Mononuclear cell (primary cell): ENCODE results near the gene SOCS1. TPM values are rescaled to one million over a fixed set of nuclear protein-coding genes. Genes with fewer than 3 reads are reported as not detected.
"Not testable (repeated sequence)": the region's sequence is repeated elsewhere in the genome, so short reads cannot be mapped to it uniquely, and the experiment has no call there.

Experiments used
- H3K27me3 ChIP-seq: 2 replicates; pipeline ENCODE4 v1.6.0; 2011; ENCODE audit warnings: low read length, control low read depth; ENCODE audit not compliant: insufficient read depth
- H3K4me1 ChIP-seq: 2 replicates; pipeline ENCODE4 v1.5.1; 2011; ENCODE audit warnings: mild to moderate bottlenecking, low read length, control low read depth; ENCODE audit not compliant: insufficient read depth
- H3K4me3 ChIP-seq: 2 replicates; pipeline ENCODE4 v1.5.1; 2011; ENCODE audit warnings: mild to moderate bottlenecking, low read length, moderate library complexity
- H3K9me3 ChIP-seq: 2 replicates; pipeline ENCODE4 v1.5.1; 2011; ENCODE audit warnings: low read depth, mild to moderate bottlenecking, control low read depth, low read length
- total RNA-seq: library from RNA; depleted of rRNA; stranded (reverse); fragments of >200 nt; gene quantifications from one replicate; pipeline ENCODE4 v1.2.3, GENCODE V29; 2012

SOCS1 gene
- total RNA-seq, 1 donor, result 41.2 TPM

- Histone ChIP-seq H3K4me3 (no peak overlapping the region), H3K9me3 (no peaks in the 10 kb centered on the region), H3K4me1 (peaks cover 10% of the 10 kb centered on the region), H3K27me3 (no peaks in the 10 kb centered on the region)
Measured at GRCh38 chr16:11292076-11292748, 36.2 kb upstream of the SOCS1 start.

- no peak overlapping the region for H3K4me3 ChIP-seq
- peaks cover under 1% of the 10 kb centered on the region for H3K4me1 ChIP-seq
- H3K9me3 ChIP-seq, result no peaks in the 10 kb centered on the region
- H3K27me3 ChIP-seq, result no peaks in the 10 kb centered on the region
Measured at GRCh38 chr16:11291091-11291703, 35.2 kb upstream of the SOCS1 start.

GRCh38 chr16:11290102-11290893, 34.3 kb upstream of the SOCS1 start:
- Histone ChIP-seq H3K9me3 (no peaks in the 10 kb centered on the region), H3K4me3 (no peak overlapping the region), H3K4me1 (no peaks in the 10 kb centered on the region), H3K27me3 (no peaks in the 10 kb centered on the region)

- not testable (repeated sequence) for H3K4me3 ChIP-seq, H3K4me1 ChIP-seq, H3K9me3 ChIP-seq, H3K27me3 ChIP-seq
Measured at GRCh38 chr16:11289696-11290095, 33.7 kb upstream of the SOCS1 start.

GRCh38 chr16:11289202-11289601, 33.2 kb upstream of the SOCS1 start:
- no peaks in the 10 kb centered on the region for H3K4me1 ChIP-seq
- H3K27me3 ChIP-seq, result no peaks in the 10 kb centered on the region
- no peak overlapping the region for H3K4me3 ChIP-seq
- no peaks in the 10 kb centered on the region for H3K9me3 ChIP-seq

GRCh38 chr16:11285842-11286241, 29.8 kb upstream of the SOCS1 start:
- no peaks in the 10 kb centered on the region for H3K4me1 ChIP-seq
- H3K4me3 ChIP-seq, result no peak overlapping the region
- no peaks in the 10 kb centered on the region for H3K9me3 ChIP-seq
- no peaks in the 10 kb centered on the region for H3K27me3 ChIP-seq

- H3K4me3 ChIP-seq, result no peak overlapping the region
Measured at GRCh38 chr16:11283820-11284248, 27.8 kb upstream of the SOCS1 start.

GRCh38 chr16:11280616-11281522, 24.9 kb upstream of the SOCS1 start, which contains the start of gene PRM1:
Gene PRM1, minus strand, starts transcription at chr16:11281330. Its CDS starts 92 bp downstream, at chr16:11281238.
- Histone ChIP-seq H3K27me3 (no peaks in the 10 kb centered on the region), H3K4me1 (peaks cover 9% of the 10 kb centered on the region), H3K9me3 (no peaks in the 10 kb centered on the region), H3K4me3 (no peak within 1 kb of the TSS)

More at GRCh38 chr16:11283820-11284248, 27.8 kb upstream of the SOCS1 start:
- Histone ChIP-seq H3K27me3 (no peaks in the 10 kb centered on the region), H3K9me3 (no peaks in the 10 kb centered on the region), H3K4me1 (peaks cover 6% of the 10 kb centered on the region)

GRCh38 chr16:11278681-11279628, 23.0 kb upstream of the SOCS1 start:
- Histone ChIP-seq H3K4me3 (no peak overlapping the region), H3K4me1 (peaks cover 9% of the 10 kb centered on the region), H3K27me3 (no peaks in the 10 kb centered on the region), H3K9me3 (no peaks in the 10 kb centered on the region)

- H3K27me3 ChIP-seq, result no peaks in the 10 kb centered on the region
- H3K4me3 ChIP-seq, result no peak overlapping the region
- H3K9me3 ChIP-seq, result no peaks in the 10 kb centered on the region
- H3K4me1 ChIP-seq, result peaks cover 9% of the 10 kb centered on the region
Measured at GRCh38 chr16:11277607-11278337, 21.8 kb upstream of the SOCS1 start.

GRCh38 chr16:11276896-11277593, 21.0 kb upstream of the SOCS1 start:
- Histone ChIP-seq H3K9me3 (no peaks in the 10 kb centered on the region), H3K4me1 (peaks cover 9% of the 10 kb centered on the region), H3K27me3 (no peaks in the 10 kb centered on the region), H3K4me3 (no peak overlapping the region)

- Histone ChIP-seq H3K9me3 (no peaks in the 10 kb centered on the region), H3K4me3 (no peak within 1 kb of the TSS), H3K27me3 (no peaks in the 10 kb centered on the region), H3K4me1 (peaks cover 9% of the 10 kb centered on the region)
Measured at GRCh38 chr16:11276143-11276895, 20.3 kb upstream of the SOCS1 start, which contains the start of gene PRM2. Gene PRM2, minus strand, starts transcription at chr16:11276480. Its CDS starts 110 bp downstream, at chr16:11276370.
